ENCODE data around the gene MTX1.
"Not testable (repeated sequence)": the region's sequence is repeated elsewhere in the genome, so short reads cannot be mapped to it uniquely, and the experiment has no call there.

Gene MTX1

GRCh38 chr1:155236451-155236850, 28.0 kb downstream of the MTX1 start:
- Histone ChIP-seq H3K4me1 (ENCODE audit: control insufficient read depth, low read depth, low read length) (no peaks in the 10 kb centered on the region), H3K27ac (ENCODE audit: low read length) (no peak overlapping the region), H3K36me3 (ENCODE audit: control insufficient read depth, low read depth, low read length) (no peaks in the 10 kb centered on the region), H3K4me3 (ENCODE audit: low read length) (no peak overlapping the region), H3K27me3 (ENCODE audit: control insufficient read depth, insufficient read depth, low read length) (no peaks in the 10 kb centered on the region), H3K9ac (ENCODE audit: low read length) (no peak overlapping the region), H3K9me3 (ENCODE audit: control insufficient read depth, low read depth, low read length) (no peaks in the 10 kb centered on the region)

GRCh38 chr1:155241069-155241679, 32.7 kb downstream of the MTX1 start:
- Histone ChIP-seq H3K27me3 (ENCODE audit: control insufficient read depth, insufficient read depth, low read length) (no peaks in the 10 kb centered on the region), H3K27ac (ENCODE audit: low read length) (no peak overlapping the region), H3K9ac (ENCODE audit: low read length) (no peak overlapping the region)

GRCh38 chr1:155241841-155242264, 33.4 kb downstream of the MTX1 start:
- H3K9me3 ChIP-seq (ENCODE audit: control insufficient read depth, low read depth, low read length), result no peaks in the 10 kb centered on the region
- no peaks in the 10 kb centered on the region for H3K27me3 ChIP-seq (ENCODE audit: control insufficient read depth, insufficient read depth, low read length)
- peaks cover 4% of the 10 kb centered on the region for H3K4me1 ChIP-seq (ENCODE audit: control insufficient read depth, low read depth, low read length)
- H3K4me3 ChIP-seq (ENCODE audit: low read length), result no peak overlapping the region
- peaks cover under 1% of the 10 kb centered on the region for H3K36me3 ChIP-seq (ENCODE audit: control insufficient read depth, low read depth, low read length)
- no peak overlapping the region for H3K9ac ChIP-seq (ENCODE audit: low read length)
- no peak overlapping the region for H3K27ac ChIP-seq (ENCODE audit: low read length)

More at GRCh38 chr1:155241069-155241679, 32.7 kb downstream of the MTX1 start:
- no peaks in the 10 kb centered on the region for H3K36me3 ChIP-seq (ENCODE audit: control insufficient read depth, low read depth, low read length)
- peaks cover 4% of the 10 kb centered on the region for H3K4me1 ChIP-seq (ENCODE audit: control insufficient read depth, low read depth, low read length)
- H3K9me3 ChIP-seq (ENCODE audit: control insufficient read depth, low read depth, low read length), result no peaks in the 10 kb centered on the region
- peak overlapping the region; percentile 49 for H3K4me3 ChIP-seq (ENCODE audit: low read length)

- H3K36me3 ChIP-seq (ENCODE audit: control insufficient read depth, low read depth, low read length), result peaks cover 11% of the 10 kb centered on the region
- peak overlapping the region; percentile 55 for H3K4me3 ChIP-seq (ENCODE audit: low read length)
- H3K9ac ChIP-seq (ENCODE audit: low read length), result no peak overlapping the region
- no peaks in the 10 kb centered on the region for H3K27me3 ChIP-seq (ENCODE audit: control insufficient read depth, insufficient read depth, low read length)
- H3K4me1 ChIP-seq (ENCODE audit: control insufficient read depth, low read depth, low read length), result peaks cover 4% of the 10 kb centered on the region
- H3K9me3 ChIP-seq (ENCODE audit: control insufficient read depth, low read depth, low read length), result no peaks in the 10 kb centered on the region
- no peak overlapping the region for H3K27ac ChIP-seq (ENCODE audit: low read length)
These were observed 34.4 kb downstream of the MTX1 start for GRCh38 chr1:155242805-155243358.

GRCh38 chr1:155244368-155245162, 36.1 kb downstream of the MTX1 start:
- Histone ChIP-seq H3K9ac (ENCODE audit: low read length) (peak overlapping the region; percentile 67), H3K27ac (ENCODE audit: low read length) (peak overlapping the region; percentile 59), H3K27me3 (ENCODE audit: control insufficient read depth, insufficient read depth, low read length) (no peaks in the 10 kb centered on the region), H3K9me3 (ENCODE audit: control insufficient read depth, low read depth, low read length) (no peaks in the 10 kb centered on the region), H3K4me3 (ENCODE audit: low read length) (peak overlapping the region; percentile 55), H3K36me3 (ENCODE audit: control insufficient read depth, low read depth, low read length) (peaks cover 17% of the 10 kb centered on the region), H3K4me1 (ENCODE audit: control insufficient read depth, low read depth, low read length) (peaks cover 4% of the 10 kb centered on the region)

- no peaks in the 10 kb centered on the region for H3K9me3 ChIP-seq (ENCODE audit: control insufficient read depth, low read depth, low read length)
- peaks cover 4% of the 10 kb centered on the region for H3K4me1 ChIP-seq (ENCODE audit: control insufficient read depth, low read depth, low read length)
- no peaks in the 10 kb centered on the region for H3K27me3 ChIP-seq (ENCODE audit: control insufficient read depth, insufficient read depth, low read length)
- H3K9ac ChIP-seq (ENCODE audit: low read length), result peak overlapping the region; percentile 67
- H3K4me3 ChIP-seq (ENCODE audit: low read length), result peak overlapping the region; percentile 55
- H3K36me3 ChIP-seq (ENCODE audit: control insufficient read depth, low read depth, low read length), result peaks cover 17% of the 10 kb centered on the region
- H3K27ac ChIP-seq (ENCODE audit: low read length), result peak overlapping the region; percentile 59
These were observed 36.6 kb downstream of the MTX1 start for GRCh38 chr1:155245163-155245524.

- H3K4me3 ChIP-seq (ENCODE audit: low read length); H3K27ac ChIP-seq (ENCODE audit: low read length); H3K9ac ChIP-seq (ENCODE audit: low read length); H3K27me3 ChIP-seq (ENCODE audit: control insufficient read depth, insufficient read depth, low read length); H3K9me3 ChIP-seq (ENCODE audit: control insufficient read depth, low read depth, low read length); H3K4me1 ChIP-seq (ENCODE audit: control insufficient read depth, low read depth, low read length): not testable (repeated sequence)
- peaks cover 17% of the 10 kb centered on the region for H3K36me3 ChIP-seq (ENCODE audit: control insufficient read depth, low read depth, low read length)
These were observed 38.3 kb downstream of the MTX1 start for GRCh38 chr1:155246796-155247195.

GRCh38 chr1:155247667-155248553, 39.4 kb downstream of the MTX1 start:
- H3K9ac ChIP-seq (ENCODE audit: low read length), result no peak overlapping the region

GRCh38 chr1:155250246-155250632, 41.7 kb downstream of the MTX1 start:
- no peak overlapping the region for H3K27ac ChIP-seq (ENCODE audit: low read length)
- H3K9ac ChIP-seq (ENCODE audit: low read length), result no peak overlapping the region
- no peaks in the 10 kb centered on the region for H3K27me3 ChIP-seq (ENCODE audit: control insufficient read depth, insufficient read depth, low read length)
- peaks cover 17% of the 10 kb centered on the region for H3K36me3 ChIP-seq (ENCODE audit: control insufficient read depth, low read depth, low read length)
- no peaks in the 10 kb centered on the region for H3K4me1 ChIP-seq (ENCODE audit: control insufficient read depth, low read depth, low read length)
- no peaks in the 10 kb centered on the region for H3K9me3 ChIP-seq (ENCODE audit: control insufficient read depth, low read depth, low read length)
- H3K4me3 ChIP-seq (ENCODE audit: low read length), result peak overlapping the region; percentile 61

More at GRCh38 chr1:155247667-155248553, 39.4 kb downstream of the MTX1 start:
- H3K36me3 ChIP-seq (ENCODE audit: control insufficient read depth, low read depth, low read length), result peaks cover 17% of the 10 kb centered on the region
- no peak overlapping the region for H3K4me3 ChIP-seq (ENCODE audit: low read length)
- peaks cover 4% of the 10 kb centered on the region for H3K4me1 ChIP-seq (ENCODE audit: control insufficient read depth, low read depth, low read length)
- H3K9me3 ChIP-seq (ENCODE audit: control insufficient read depth, low read depth, low read length), result no peaks in the 10 kb centered on the region
- no peak overlapping the region for H3K27ac ChIP-seq (ENCODE audit: low read length)
- H3K27me3 ChIP-seq (ENCODE audit: control insufficient read depth, insufficient read depth, low read length), result no peaks in the 10 kb centered on the region

- H3K4me3 ChIP-seq (ENCODE audit: low read length), result peak overlapping the region; percentile 61
- no peaks in the 10 kb centered on the region for H3K4me1 ChIP-seq (ENCODE audit: control insufficient read depth, low read depth, low read length)
- H3K27ac ChIP-seq (ENCODE audit: low read length), result no peak overlapping the region
- no peak overlapping the region for H3K9ac ChIP-seq (ENCODE audit: low read length)
- H3K27me3 ChIP-seq (ENCODE audit: control insufficient read depth, insufficient read depth, low read length), result no peaks in the 10 kb centered on the region
- H3K9me3 ChIP-seq (ENCODE audit: control insufficient read depth, low read depth, low read length), result no peaks in the 10 kb centered on the region
- H3K36me3 ChIP-seq (ENCODE audit: control insufficient read depth, low read depth, low read length), result peaks cover 17% of the 10 kb centered on the region
These were observed 42.3 kb downstream of the MTX1 start for GRCh38 chr1:155250633-155251449.
